Thymus (tissue), 11 donors: ENCODE data around the gene DIAPH2. TPM values are rescaled to one million over a fixed set of nuclear protein-coding genes. Genes with fewer than 3 reads are reported as not detected.

Experiments used
- DNase-seq, 9 donors: peaks; one replicate each; pipeline ENCODE4 v3.0.0-alpha.2; 2013; ENCODE audit warnings: low spot score in 9 of 9, low read depth in 6 of 9, missing footprints in 1 of 9
- H3K27ac ChIP-seq, 2 donors: one replicate each; pipeline ENCODE4 v1.5.1; 2013; ENCODE audit warnings: control low read depth in 1 of 2, low read depth in 1 of 2, low read length in 1 of 2, mild to moderate bottlenecking in 1 of 2, moderate library complexity in 1 of 2
- H3K27me3 ChIP-seq, 2 donors: one replicate each; pipeline ENCODE4 v1.5.1; 2013; ENCODE audit warnings: low read length in 1 of 2; ENCODE audit not compliant: control insufficient read depth in 2 of 2, insufficient read depth in 1 of 2
- H3K36me3 ChIP-seq, 2 donors: one replicate each; pipeline ENCODE4 v1.5.1; 2013; ENCODE audit warnings: low read length in 1 of 2, mild to moderate bottlenecking in 1 of 2, moderate library complexity in 1 of 2; ENCODE audit not compliant: control insufficient read depth in 2 of 2, insufficient read depth in 2 of 2
- H3K4me1 ChIP-seq, 2 donors: one replicate each; pipeline ENCODE4 v1.5.1; 2013; ENCODE audit warnings: low read length in 2 of 2; ENCODE audit not compliant: control insufficient read depth in 2 of 2, insufficient read depth in 2 of 2
- H3K4me3 ChIP-seq, 2 donors: one replicate each; pipeline ENCODE4 v1.5.1; 2013; ENCODE audit warnings: low read length in 2 of 2, control low read depth in 1 of 2, mild to moderate bottlenecking in 1 of 2
- H3K9me3 ChIP-seq, 2 donors: one replicate each; pipeline ENCODE4 v1.5.1; 2013; ENCODE audit warnings: low read length in 1 of 2, mild to moderate bottlenecking in 1 of 2; ENCODE audit not compliant: control insufficient read depth in 2 of 2, insufficient read depth in 1 of 2
- WGBS: extraction: QIAGEN DNeasy Blood & Tissue Kit; methylation state at CpG from one replicate; pipeline ENCODE4 v1.1.7; 2013; 5-methylcytosine and 5-hydroxymethylcytosine counted together
- polyA plus RNA-seq: library from polyadenylated mRNA; stranded (reverse); fragments of 200-250 nt; gene quantifications from one replicate; pipeline ENCODE4 v1.2.3, GENCODE V29; 2013
- total RNA-seq: library from RNA; stranded (reverse); fragments of 120-200 nt; gene quantifications from one replicate; pipeline ENCODE4 v1.2.4, GENCODE V29; 2013
- donor health status: healthy.

The DIAPH2 gene
- total and polyA plus RNA-seq, 2 donors, result 4.8 to 13.1 TPM

DNA sequence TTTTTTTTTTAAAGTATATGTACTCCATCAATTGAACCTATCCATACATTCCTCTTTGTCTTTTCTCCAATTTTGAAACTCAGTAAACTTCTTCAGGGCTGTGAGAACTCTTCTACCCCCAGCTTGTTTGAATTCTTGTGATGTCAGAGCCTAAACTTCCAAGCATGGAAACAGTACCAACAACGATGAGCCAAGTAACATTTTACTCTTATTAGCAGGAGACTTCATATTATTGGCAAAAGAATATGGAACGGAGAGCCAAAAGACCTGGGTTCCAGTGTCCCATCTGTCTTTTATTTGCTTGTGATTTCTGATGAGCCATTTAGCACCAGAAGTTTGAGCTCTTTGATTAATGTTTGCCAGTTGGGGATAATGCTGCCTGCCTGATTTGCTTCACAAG is 5.3 kb downstream of the DIAPH2 start:
- no peaks in the 10 kb centered on the region for H3K4me1 ChIP-seq
- 96% methylated on average over 2 of the region's 2 CpGs for WGBS
- H3K27ac ChIP-seq, result no peak overlapping the region

DNA sequence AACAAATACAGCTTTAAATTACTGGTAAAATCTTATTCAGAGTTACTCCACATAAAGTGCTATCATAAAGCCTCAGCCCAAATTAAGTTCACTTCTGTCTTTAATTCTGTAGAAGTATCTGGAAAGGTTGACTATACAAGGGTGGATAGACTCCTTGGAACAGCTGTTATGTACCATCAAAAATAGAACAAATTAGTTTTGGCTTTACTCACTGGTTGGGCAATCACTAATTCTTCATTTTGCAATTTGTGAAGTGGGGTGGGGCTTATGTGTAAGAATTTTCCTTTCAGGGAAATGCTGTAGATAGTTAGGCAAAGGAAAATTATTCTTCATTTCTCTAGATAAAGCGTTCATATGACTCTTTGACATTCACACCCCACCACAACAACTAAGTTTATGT is 7.8 kb downstream of the DIAPH2 start:
- Histone ChIP-seq H3K4me1 (no peaks in the 10 kb centered on the region), H3K4me3 (no peak overlapping the region), H3K36me3 (no peaks in the 10 kb centered on the region), H3K27ac (no peak overlapping the region), H3K9me3 (no peaks in the 10 kb centered on the region), H3K27me3 (no peaks in the 10 kb centered on the region)
- DNase-seq, result no peak
- WGBS, result 93% methylated on average over 1 of the region's 1 CpG

More for the DNA sequence above, 5.3 kb downstream of the DIAPH2 start:
- no peak for DNase-seq
- Histone ChIP-seq H3K9me3 (no peaks in the 10 kb centered on the region), H3K27me3 (peaks cover 0 to 3% of the 10 kb centered on the region in 2 donors), H3K4me3 (no peak overlapping the region), H3K36me3 (no peaks in the 10 kb centered on the region)

GRCh38 chrX:96692890-96693289 is 8.2 kb downstream of the DIAPH2 start:
- DNase-seq, result no peak
- Histone ChIP-seq H3K27ac (no peak overlapping the region), H3K27me3 (no peaks in the 10 kb centered on the region), H3K36me3 (no peaks in the 10 kb centered on the region), H3K4me3 (no peak overlapping the region), H3K4me1 (no peaks in the 10 kb centered on the region), H3K9me3 (no peaks in the 10 kb centered on the region)

- H3K27me3 ChIP-seq, result no peaks in the 10 kb centered on the region
- DNase-seq, result no peak
- no peaks in the 10 kb centered on the region for H3K36me3 ChIP-seq
- no peaks in the 10 kb centered on the region for H3K9me3 ChIP-seq
- no peak overlapping the region for H3K4me3 ChIP-seq
- no peak overlapping the region for H3K27ac ChIP-seq
- H3K4me1 ChIP-seq, result no peaks in the 10 kb centered on the region
- WGBS, result 96% methylated on average over 6 of the region's 6 CpGs
Measured at GRCh38 chrX:96693407-96693806, 8.8 kb downstream of the DIAPH2 start.

DNA sequence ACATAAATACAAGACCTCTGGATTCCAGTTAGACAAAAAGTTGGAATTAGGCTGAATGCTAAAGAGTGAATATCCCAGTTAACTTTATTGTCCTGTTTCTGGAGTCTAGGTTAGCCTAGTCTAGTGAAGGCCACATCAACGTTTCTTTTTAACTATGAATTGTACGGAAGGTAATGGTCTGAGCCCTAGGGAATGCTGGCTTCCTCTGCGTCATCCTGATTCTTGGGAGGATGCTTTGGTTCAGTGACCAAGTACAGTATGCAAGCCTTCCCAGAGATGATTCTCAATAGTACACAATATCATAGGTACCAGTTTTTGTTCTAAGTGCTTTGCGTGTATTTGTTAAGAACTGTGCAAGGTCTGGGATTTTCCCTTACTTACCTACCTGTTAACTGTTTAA is 11.8 kb downstream of the DIAPH2 start:
- DNase-seq, result no peak
- no peaks in the 10 kb centered on the region for H3K36me3 ChIP-seq
- H3K27ac ChIP-seq, result no peak overlapping the region
- 98% methylated on average over 4 of the region's 4 CpGs for WGBS
- no peaks in the 10 kb centered on the region for H3K4me1 ChIP-seq
- H3K27me3 ChIP-seq, result no peaks in the 10 kb centered on the region
- no peaks in the 10 kb centered on the region for H3K9me3 ChIP-seq
- H3K4me3 ChIP-seq, result no peak overlapping the region

GRCh38 chrX:96700625-96701024 is 16.0 kb downstream of the DIAPH2 start:
- Histone ChIP-seq H3K36me3 (no peaks in the 10 kb centered on the region), H3K9me3 (no peaks in the 10 kb centered on the region), H3K4me1 (no peaks in the 10 kb centered on the region), H3K27ac (no peak overlapping the region), H3K4me3 (no peak overlapping the region), H3K27me3 (no peaks in the 10 kb centered on the region)
- 97% methylated on average over 1 of the region's 1 CpG for WGBS
- DNase-seq, result no peak

- 90% methylated on average over 1 of the region's 1 CpG for WGBS
- H3K27ac ChIP-seq, result no peak overlapping the region
- no peak overlapping the region for H3K4me3 ChIP-seq
- no peak for DNase-seq
- H3K9me3 ChIP-seq, result no peaks in the 10 kb centered on the region
- H3K4me1 ChIP-seq, result no peaks in the 10 kb centered on the region
- H3K27me3 ChIP-seq, result no peaks in the 10 kb centered on the region
- H3K36me3 ChIP-seq, result no peaks in the 10 kb centered on the region
Measured at GRCh38 chrX:96703379-96703778, 18.7 kb downstream of the DIAPH2 start.

GRCh38 chrX:96703816-96704215 is 19.2 kb downstream of the DIAPH2 start:
- Histone ChIP-seq H3K27ac (no peak overlapping the region), H3K36me3 (no peaks in the 10 kb centered on the region), H3K9me3 (no peaks in the 10 kb centered on the region), H3K4me1 (no peaks in the 10 kb centered on the region), H3K4me3 (no peak overlapping the region), H3K27me3 (no peaks in the 10 kb centered on the region)
- 100% methylated on average over 1 of the region's 1 CpG for WGBS
- DNase-seq, result no peak

DNA sequence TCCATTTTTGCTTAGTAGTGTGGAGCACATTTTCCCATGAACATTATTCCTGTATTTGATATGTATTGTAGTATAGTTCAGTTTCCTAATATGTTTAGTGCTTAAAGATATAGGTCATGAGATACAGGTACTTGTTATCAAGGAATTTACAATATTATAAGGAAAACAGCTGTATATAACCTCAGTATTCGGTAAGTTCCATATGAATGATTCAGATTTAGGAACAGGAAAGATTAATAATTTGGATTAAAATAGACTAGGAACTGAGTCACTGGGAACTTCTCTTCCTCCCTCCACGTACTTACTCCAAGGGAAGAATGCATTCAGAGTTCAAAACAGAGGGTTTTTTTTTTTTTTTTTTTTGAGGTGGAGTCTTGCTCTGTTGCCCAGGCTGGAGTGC is 20.0 kb downstream of the DIAPH2 start:
- no peaks in the 10 kb centered on the region for H3K27me3 ChIP-seq
- no peak for DNase-seq
- no peaks in the 10 kb centered on the region for H3K9me3 ChIP-seq
- WGBS, result 96% methylated on average over 2 of the region's 2 CpGs
- no peak overlapping the region for H3K27ac ChIP-seq
- H3K4me3 ChIP-seq, result no peak overlapping the region
- no peaks in the 10 kb centered on the region for H3K4me1 ChIP-seq
- no peaks in the 10 kb centered on the region for H3K36me3 ChIP-seq

DNA sequence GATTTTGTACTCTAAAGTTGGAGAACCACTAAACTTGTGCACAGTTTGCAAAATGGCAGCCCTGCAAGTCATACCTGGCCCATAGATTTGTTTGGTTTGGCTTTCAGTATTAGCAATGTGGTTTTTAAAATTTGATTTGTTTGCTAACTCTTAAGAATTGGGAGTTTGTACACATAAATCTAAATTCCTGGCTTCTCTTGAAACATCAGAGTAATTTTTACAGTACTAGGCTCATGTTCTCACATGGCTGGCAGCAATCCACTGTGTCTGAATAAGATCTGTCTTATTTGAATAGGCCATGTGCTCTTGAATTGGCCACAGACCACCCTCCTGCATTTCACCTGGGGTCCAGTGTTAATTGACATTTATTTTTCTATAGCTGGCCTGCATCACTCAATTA is 21.3 kb downstream of the DIAPH2 start:
- Histone ChIP-seq H3K27me3 (no peaks in the 10 kb centered on the region), H3K4me3 (no peak overlapping the region), H3K36me3 (no peaks in the 10 kb centered on the region), H3K9me3 (no peaks in the 10 kb centered on the region), H3K4me1 (no peaks in the 10 kb centered on the region), H3K27ac (no peak overlapping the region)
- DNase-seq, result no peak
